ENCODE measurements around the gene DAPL1. TPM values are rescaled to one million over a fixed set of nuclear protein-coding genes. Genes with fewer than 3 reads are reported as not detected.

DAPL1 gene
- total RNA-seq, 6 experiments from 2014 or later = not detected

- DNase-seq (no peak), ATAC-seq (no peak)
- Histone ChIP-seq H3K9me3 (no peaks in the 10 kb centered on the region), H3K4me3 (no peak overlapping the region), H3K4me1 (no peaks in the 10 kb centered on the region), H3K36me3 (no peaks in the 10 kb centered on the region), H3K27ac (no peak overlapping the region), H3K27me3 (no peaks in the 10 kb centered on the region)
- TF ChIP-seq, protein P1, sequence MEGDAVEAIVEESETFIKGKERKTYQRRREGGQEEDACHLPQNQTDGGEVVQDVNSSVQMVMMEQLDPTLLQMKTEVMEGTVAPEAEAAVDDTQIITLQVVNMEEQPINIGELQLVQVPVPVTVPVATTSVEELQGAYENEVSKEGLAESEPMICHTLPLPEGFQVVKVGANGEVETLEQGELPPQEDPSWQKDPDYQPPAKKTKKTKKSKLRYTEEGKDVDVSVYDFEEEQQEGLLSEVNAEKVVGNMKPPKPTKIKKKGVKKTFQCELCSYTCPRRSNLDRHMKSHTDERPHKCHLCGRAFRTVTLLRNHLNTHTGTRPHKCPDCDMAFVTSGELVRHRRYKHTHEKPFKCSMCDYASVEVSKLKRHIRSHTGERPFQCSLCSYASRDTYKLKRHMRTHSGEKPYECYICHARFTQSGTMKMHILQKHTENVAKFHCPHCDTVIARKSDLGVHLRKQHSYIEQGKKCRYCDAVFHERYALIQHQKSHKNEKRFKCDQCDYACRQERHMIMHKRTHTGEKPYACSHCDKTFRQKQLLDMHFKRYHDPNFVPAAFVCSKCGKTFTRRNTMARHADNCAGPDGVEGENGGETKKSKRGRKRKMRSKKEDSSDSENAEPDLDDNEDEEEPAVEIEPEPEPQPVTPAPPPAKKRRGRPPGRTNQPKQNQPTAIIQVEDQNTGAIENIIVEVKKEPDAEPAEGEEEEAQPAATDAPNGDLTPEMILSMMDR (IDR thresholded peaks at IDR 0.05) = no peak
- no peak for TF ChIP-seq POLR2A (IDR thresholded peaks at IDR 0.05)
- WGBS (ENCODE audit: insufficient coverage, low coverage, low lambda C conversion rate, missing lambda C conversion rate) = 69% methylated on average over 2 of the region's 2 CpGs
- intact Hi-C loops (cut with DNase I) = loop anchor here (5.0 to 10.0 kb wide), 2 partner anchors 564 to 722 kb away; no protein-coding TSS in a partner anchor
These were observed 46.1 kb upstream of the DAPL1 start for GRCh38 chr2:158748926-158749590.

GRCh38 chr2:158750458-158751125, 44.5 kb upstream of the DAPL1 start:
- TF ChIP-seq POLR2A (IDR thresholded peaks at IDR 0.05) = no peak
- TF ChIP-seq, protein P1 (IDR thresholded peaks at IDR 0.05) = no peak
- Histone ChIP-seq H3K36me3 (no peaks in the 10 kb centered on the region), H3K4me3 (no peak overlapping the region), H3K27me3 (no peaks in the 10 kb centered on the region), H3K9me3 (no peaks in the 10 kb centered on the region), H3K27ac (no peak overlapping the region), H3K4me1 (no peaks in the 10 kb centered on the region)
- WGBS (ENCODE audit: insufficient coverage, low coverage, low lambda C conversion rate, missing lambda C conversion rate) = 65% methylated on average over 5 of the region's 5 CpGs
- no peak for DNase-seq
- ATAC-seq = no peak
- intact Hi-C loops (cut with DNase I) = no loop called here

DNA sequence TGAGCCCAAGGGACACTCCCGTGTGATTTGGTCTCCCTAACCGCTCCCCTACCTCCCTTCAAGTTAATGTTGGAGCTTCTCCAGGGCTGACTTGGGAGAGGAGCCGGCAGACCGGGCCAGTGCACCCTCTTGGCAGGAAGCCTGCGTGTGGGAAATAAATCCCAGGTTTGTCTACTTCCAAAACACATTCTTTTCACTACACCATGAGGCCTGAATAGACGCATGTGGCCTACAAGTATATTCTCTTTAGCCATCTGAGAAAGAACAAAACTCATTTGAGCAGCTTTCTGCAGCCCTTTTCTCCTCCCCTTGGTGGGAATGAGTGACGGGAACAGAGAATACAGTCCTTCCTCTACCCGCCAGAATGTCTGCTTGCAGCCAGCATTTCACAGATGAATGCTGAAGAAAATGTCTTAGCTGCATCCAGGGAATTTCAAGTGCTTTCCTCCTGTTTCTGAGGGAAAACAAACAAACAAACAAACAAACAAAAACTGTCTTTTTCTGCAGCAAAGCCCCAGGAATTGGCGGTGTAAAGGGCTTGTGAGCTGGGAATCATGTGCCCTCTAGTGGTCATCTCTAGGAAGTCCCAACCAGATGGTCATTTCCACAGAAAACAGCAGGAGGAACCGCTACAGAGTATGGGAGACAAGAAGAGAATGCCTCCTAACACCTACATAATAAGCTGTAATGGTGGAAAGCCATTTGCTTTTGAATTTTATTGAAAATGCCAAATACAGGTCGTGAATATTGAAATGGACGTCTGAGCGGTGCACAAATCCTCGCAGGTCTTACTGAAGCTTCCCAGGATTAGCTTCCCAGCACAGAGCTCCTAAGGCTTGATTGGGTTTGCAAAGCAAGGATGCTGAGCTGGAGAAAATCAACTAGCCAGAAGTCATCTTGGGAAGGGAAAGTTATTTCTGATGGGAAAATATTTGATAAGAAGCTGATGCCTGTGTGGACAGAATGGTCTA, 41.2 kb upstream of the DAPL1 start:
- WGBS (ENCODE audit: insufficient coverage, low coverage, low lambda C conversion rate, missing lambda C conversion rate) = 26% methylated on average over 14 of the region's 14 CpGs
- no peak for TF ChIP-seq POLR2A (IDR thresholded peaks at IDR 0.05)
- TF ChIP-seq, protein P1 (IDR thresholded peaks at IDR 0.05) = peak; percentile 86 to 89 (median 88)
- no peaks in the 10 kb centered on the region for H3K4me1 ChIP-seq
- ATAC-seq (peak; percentile 94 to 98 (median 96)), DNase-seq (peak in 2 of 3 donors; percentile 33 to 55)
- H3K27ac ChIP-seq = no peak overlapping the region
- H3K27me3 ChIP-seq = no peaks in the 10 kb centered on the region
- peak overlapping the region in 2 of 3 donors; percentile 39 to 43 for H3K4me3 ChIP-seq
- intact Hi-C loops (cut with DNase I) = no loop called here
- H3K9me3 ChIP-seq = no peaks in the 10 kb centered on the region
- no peaks in the 10 kb centered on the region for H3K36me3 ChIP-seq

DNA sequence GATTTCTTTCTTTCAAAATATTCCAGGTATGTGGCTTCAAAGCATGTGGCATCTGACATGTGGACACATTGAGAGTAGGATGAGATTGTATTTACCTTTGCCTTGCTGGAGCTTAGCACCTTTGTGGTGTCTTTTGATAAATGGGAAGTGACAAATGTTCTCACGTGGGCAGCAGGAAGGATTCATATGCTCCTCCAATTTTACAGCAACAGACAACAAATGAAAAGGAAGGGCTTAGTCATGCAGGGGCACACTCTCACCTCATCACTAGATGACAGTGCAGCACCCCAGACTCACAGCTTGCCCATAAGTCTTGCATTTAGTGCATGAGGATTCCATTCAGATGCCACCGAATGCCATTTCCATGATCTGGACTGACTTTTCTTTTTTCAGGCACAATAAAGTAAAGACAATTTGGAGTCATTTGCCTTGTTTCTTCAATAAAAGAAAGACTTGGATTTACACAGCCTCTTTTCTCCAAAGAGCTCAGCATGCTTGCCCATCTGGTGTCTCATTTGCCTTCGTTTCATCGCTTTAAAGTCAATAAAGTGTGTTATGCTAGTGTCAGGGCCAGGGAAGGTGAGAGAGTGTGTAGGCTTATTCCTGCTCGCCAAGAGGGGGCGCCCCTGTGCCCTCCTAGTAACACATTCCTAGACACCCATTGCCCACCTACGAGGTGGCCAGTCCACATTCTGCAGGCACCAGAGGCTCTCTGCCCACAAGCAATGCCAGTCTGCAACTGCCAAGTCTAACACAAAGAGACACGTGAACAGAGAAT, 39.6 kb upstream of the DAPL1 start:
- intact Hi-C loops (cut with DNase I) = no loop called here
- H3K27me3 ChIP-seq = no peaks in the 10 kb centered on the region
- H3K9me3 ChIP-seq = no peaks in the 10 kb centered on the region
- no peaks in the 10 kb centered on the region for H3K4me1 ChIP-seq
- TF ChIP-seq, protein P1 (IDR thresholded peaks at IDR 0.05) = peak in 1 of 4 donors; percentile 20
- TF ChIP-seq POLR2A (IDR thresholded peaks at IDR 0.05) = no peak
- H3K27ac ChIP-seq = no peak overlapping the region
- DNase-seq (no peak), ATAC-seq (no peak)
- H3K4me3 ChIP-seq = no peak overlapping the region
- 54% methylated on average over 7 of the region's 8 CpGs for WGBS (ENCODE audit: insufficient coverage, low coverage, low lambda C conversion rate, missing lambda C conversion rate)
- no peaks in the 10 kb centered on the region for H3K36me3 ChIP-seq

All from right lobe of liver (tissue), 6 donors.